Erythroblast (primary cell): ENCODE results near the gene MROH2A.

ENCODE experiments used
- DNase-seq, 2 experiments: peaks; one replicate each; lab custom pipeline; 2025; lab: John Stamatoyannopoulos, UW
- GATA1 ChIP-seq: IDR thresholded peaks from 2 replicates; pipeline ENCODE4 v1.6.1; 2011; ENCODE audit warnings: low read depth, mild to moderate bottlenecking, control low read depth, low read length, moderate library complexity
- POLR2A ChIP-seq: IDR thresholded peaks from 2 replicates; pipeline ENCODE4 v1.6.1; 2011; ENCODE audit warnings: mild to moderate bottlenecking, low read length

The MROH2A gene

DNA sequence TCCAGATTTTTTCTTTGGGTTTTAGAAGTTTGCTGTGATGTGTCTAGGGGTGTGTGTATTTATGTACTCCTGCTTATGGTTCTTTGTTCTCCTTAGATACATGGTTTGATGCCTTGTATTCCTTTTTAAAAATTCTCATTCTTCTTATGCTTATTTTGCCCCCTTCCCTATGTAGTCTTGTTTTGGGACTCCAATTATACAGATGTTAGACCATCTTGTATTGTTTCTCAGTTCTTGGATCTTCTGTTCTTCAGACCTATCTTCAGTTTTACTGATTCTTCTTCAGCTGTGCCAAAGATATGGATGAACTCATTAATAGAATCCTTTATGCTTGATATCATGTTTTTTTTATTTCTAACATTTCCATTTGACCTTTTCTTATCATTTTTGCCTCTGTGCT lies 104.2 kb downstream of the MROH2A start:
- TF ChIP-seq GATA1 (no peak), POLR2A (no peak)
- peak in 1 of 2 experiments; percentile 3 for DNase-seq
